ENCODE measurements around the gene PSME2. TPM values are rescaled to one million over a fixed set of nuclear protein-coding genes. Genes with fewer than 3 reads are reported as not detected.

Gene PSME2
- polyA plus RNA-seq, 1 donor (not counting 4 experiments of a cell fraction or from before 2014, with no cell fraction given) = 158 TPM

- no peak for TF ChIP-seq EZH2 (IDR thresholded peaks at IDR 0.05; ENCODE audit: low read length)
- TF ChIP-seq CTCF (optimal IDR thresholded peaks at IDR 0.05 in 1 of 3, IDR thresholded peaks at IDR 0.05 in 1 of 3, conservative IDR thresholded peaks at IDR 0.05 in 1 of 3; ENCODE audit: extremely low read depth in 1 of 3, insufficient read depth in 2 of 3, low read length in 3 of 3) = no peak
- H4K20me1 ChIP-seq (ENCODE audit: control insufficient read depth, extremely low read depth, insufficient read depth, low read length) = peaks cover 4% of the 10 kb centered on the region
- peak within 1 kb of the TSS; percentile 86 for H3K9ac ChIP-seq (ENCODE audit: control insufficient read depth, extremely low read depth, insufficient read depth, low read length)
- FAIRE-seq (no peak), DNase-seq (ENCODE audit: low read depth, low spot score) (peak; percentile 71)
- H3K79me2 ChIP-seq (ENCODE audit: control insufficient read depth, insufficient read depth, low read length) = peaks cover 30% of the 10 kb centered on the region
- no peaks in the 10 kb centered on the region for H3K9me1 ChIP-seq (ENCODE audit: control insufficient read depth, extremely low read depth, insufficient read depth, low read length)
- H3K4me3 ChIP-seq (ENCODE audit: control insufficient read depth in 2 of 3, extremely low read depth in 1 of 3, insufficient read depth in 2 of 3, low read depth in 1 of 3, low read length in 3 of 3) = peak within 1 kb of the TSS; percentile 76 to 89 (median 83)
- H2AFZ ChIP-seq (ENCODE audit: control insufficient read depth, low read length) = peak within 1 kb of the TSS; percentile 44
- H3K9me3 ChIP-seq (ENCODE audit: control insufficient read depth, low read depth, low read length) = no peaks in the 10 kb centered on the region
- H3K27ac ChIP-seq (ENCODE audit: control insufficient read depth, insufficient read depth, low read length) = peak within 1 kb of the TSS; percentile 64
- peak within 1 kb of the TSS; percentile 73 for H3K4me2 ChIP-seq (ENCODE audit: control insufficient read depth, extremely low read depth, insufficient read depth, low read depth, low read length)
- H3K36me3 ChIP-seq (ENCODE audit: control insufficient read depth in 2 of 2, extremely low read depth in 1 of 2, insufficient read depth in 2 of 2, low read length in 2 of 2) = peaks cover 44 to 51% of the 10 kb centered on the region in 2 experiments
- H3K27me3 ChIP-seq (ENCODE audit: control insufficient read depth, extremely low read depth, insufficient read depth, low read length) = no peaks in the 10 kb centered on the region
- dilution Hi-C loops (cut with MboI; ENCODE audit: extremely low pct_ligation_motif_present, low sequenced_read_pairs) = no loop called here
- H3K4me1 ChIP-seq (ENCODE audit: control insufficient read depth, extremely low read depth, insufficient read depth, low read length) = peaks cover 15% of the 10 kb centered on the region
Measured at GRCh38 chr14:24188251-24189058, 42.0 kb upstream of the PSME2 start, which contains the start of gene IPO4. Gene IPO4 (minus strand): TSS chr14:24188816. CDS start chr14:24188787, 29 bp downstream.

- TF ChIP-seq CTCF (optimal IDR thresholded peaks at IDR 0.05 in 1 of 3, IDR thresholded peaks at IDR 0.05 in 1 of 3, conservative IDR thresholded peaks at IDR 0.05 in 1 of 3; ENCODE audit: extremely low read depth in 1 of 3, insufficient read depth in 2 of 3, low read length in 3 of 3) (no peak), EZH2 (IDR thresholded peaks at IDR 0.05; ENCODE audit: low read length) (no peak)
- Histone ChIP-seq H3K4me3 (ENCODE audit: control insufficient read depth in 2 of 3, extremely low read depth in 1 of 3, insufficient read depth in 2 of 3, low read depth in 1 of 3, low read length in 3 of 3) (peak overlapping the region in 2 of 3 experiments; percentile 76 to 83), H3K79me2 (ENCODE audit: control insufficient read depth, insufficient read depth, low read length) (peaks cover 23% of the 10 kb centered on the region), H4K20me1 (ENCODE audit: control insufficient read depth, extremely low read depth, insufficient read depth, low read length) (peaks cover 4% of the 10 kb centered on the region), H3K27ac (ENCODE audit: control insufficient read depth, insufficient read depth, low read length) (no peak overlapping the region), H3K27me3 (ENCODE audit: control insufficient read depth, extremely low read depth, insufficient read depth, low read length) (no peaks in the 10 kb centered on the region), H3K4me1 (ENCODE audit: control insufficient read depth, extremely low read depth, insufficient read depth, low read length) (peaks cover 15% of the 10 kb centered on the region), H2AFZ (ENCODE audit: control insufficient read depth, low read length) (no peak overlapping the region), H3K36me3 (ENCODE audit: control insufficient read depth in 2 of 2, extremely low read depth in 1 of 2, insufficient read depth in 2 of 2, low read length in 2 of 2) (peaks cover 46 to 49% of the 10 kb centered on the region in 2 experiments), H3K4me2 (ENCODE audit: control insufficient read depth, extremely low read depth, insufficient read depth, low read depth, low read length) (peak overlapping the region; percentile 73), H3K9me1 (ENCODE audit: control insufficient read depth, extremely low read depth, insufficient read depth, low read length) (no peaks in the 10 kb centered on the region), H3K9me3 (ENCODE audit: control insufficient read depth, low read depth, low read length) (no peaks in the 10 kb centered on the region), H3K9ac (ENCODE audit: control insufficient read depth, extremely low read depth, insufficient read depth, low read length) (peak overlapping the region; percentile 86)
- dilution Hi-C loops (cut with MboI; ENCODE audit: extremely low pct_ligation_motif_present, low sequenced_read_pairs) = no loop called here
- DNase-seq (ENCODE audit: low read depth, low spot score) = no peak
- no peak for FAIRE-seq
Measured at GRCh38 chr14:24187539-24187915, 41.1 kb upstream of the PSME2 start.
